Epidermal melanocyte (primary cell): ENCODE results near the gene RSRP1.
"Not testable (repeated sequence)": the region's sequence is repeated elsewhere in the genome, so short reads cannot be mapped to it uniquely, and the experiment has no call there.

ENCODE experiments used
- DNase-seq: peaks from one replicate; pipeline ENCODE4 v3.0.0; 2011; ENCODE audit warnings: low spot score; ENCODE audit not compliant: insufficient read length

Gene RSRP1, protein sequence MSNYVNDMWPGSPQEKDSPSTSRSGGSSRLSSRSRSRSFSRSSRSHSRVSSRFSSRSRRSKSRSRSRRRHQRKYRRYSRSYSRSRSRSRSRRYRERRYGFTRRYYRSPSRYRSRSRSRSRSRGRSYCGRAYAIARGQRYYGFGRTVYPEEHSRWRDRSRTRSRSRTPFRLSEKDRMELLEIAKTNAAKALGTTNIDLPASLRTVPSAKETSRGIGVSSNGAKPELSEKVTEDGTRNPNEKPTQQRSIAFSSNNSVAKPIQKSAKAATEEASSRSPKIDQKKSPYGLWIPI

DNA sequence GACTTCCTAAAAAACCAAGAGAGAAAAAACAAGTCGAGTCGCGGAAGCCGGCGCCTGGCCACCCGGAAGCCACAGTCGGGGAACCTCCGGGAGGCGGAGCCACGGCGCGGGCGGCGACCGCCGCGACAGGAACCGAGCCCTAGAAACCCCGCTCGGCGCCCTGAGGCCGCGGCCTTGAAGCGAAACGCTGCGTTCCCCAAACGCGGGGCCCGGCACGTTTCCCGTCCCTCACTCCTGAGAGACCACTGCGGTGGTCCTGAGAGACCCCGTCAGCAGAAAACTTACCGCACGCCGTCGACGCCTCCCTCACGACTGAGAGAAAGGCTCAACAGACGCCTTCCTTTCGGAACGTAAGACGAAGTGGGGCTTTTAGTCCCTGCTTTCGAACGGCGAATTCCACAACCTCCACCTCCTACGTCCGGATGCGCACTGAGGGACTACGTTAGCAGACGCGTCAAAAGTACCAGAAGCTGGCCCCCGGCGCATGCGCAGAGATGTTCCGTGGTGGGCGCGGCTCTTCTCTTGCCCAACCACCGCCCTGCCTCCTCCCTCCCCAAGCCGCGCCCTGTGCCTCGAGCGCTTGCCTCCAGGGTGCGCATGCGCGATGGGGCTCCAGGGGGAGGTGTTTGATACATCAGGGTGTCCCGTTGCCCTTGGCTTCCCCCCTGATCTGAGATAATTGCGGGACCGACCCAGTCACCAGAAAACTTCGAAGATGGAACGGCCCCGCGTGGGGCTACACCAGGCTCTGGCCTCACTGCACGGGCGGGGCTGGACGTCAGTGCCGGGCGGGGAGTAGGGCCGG lies at the start of gene RSRP1:
Gene RSRP1 (minus strand): TSS at position 431 of the 805 bp plus-strand sequence. CDS start 491 bp downstream, outside the sequence.
- peak; percentile 97 for DNase-seq

DNA sequence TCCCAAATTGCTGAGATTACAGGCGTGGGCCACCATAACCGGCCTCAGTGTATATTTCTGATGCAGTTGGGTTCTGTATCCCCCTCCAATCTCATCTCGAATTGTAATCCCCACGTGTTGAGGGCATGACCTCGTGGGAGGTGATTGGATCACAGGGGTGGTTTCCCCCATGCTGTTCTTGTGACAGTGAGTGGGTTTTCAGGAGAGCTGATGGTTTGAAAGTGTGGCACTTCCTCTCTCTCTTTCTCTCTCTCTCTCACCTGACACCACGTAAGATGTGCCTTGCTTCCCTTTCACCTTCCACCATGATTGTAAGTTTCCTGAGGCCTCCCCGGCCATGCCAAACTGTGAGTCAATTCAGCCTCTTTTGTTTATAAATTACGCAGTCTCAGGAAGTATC lies 49.2 kb upstream of the RSRP1 start:
- not testable (repeated sequence) for DNase-seq

DNA sequence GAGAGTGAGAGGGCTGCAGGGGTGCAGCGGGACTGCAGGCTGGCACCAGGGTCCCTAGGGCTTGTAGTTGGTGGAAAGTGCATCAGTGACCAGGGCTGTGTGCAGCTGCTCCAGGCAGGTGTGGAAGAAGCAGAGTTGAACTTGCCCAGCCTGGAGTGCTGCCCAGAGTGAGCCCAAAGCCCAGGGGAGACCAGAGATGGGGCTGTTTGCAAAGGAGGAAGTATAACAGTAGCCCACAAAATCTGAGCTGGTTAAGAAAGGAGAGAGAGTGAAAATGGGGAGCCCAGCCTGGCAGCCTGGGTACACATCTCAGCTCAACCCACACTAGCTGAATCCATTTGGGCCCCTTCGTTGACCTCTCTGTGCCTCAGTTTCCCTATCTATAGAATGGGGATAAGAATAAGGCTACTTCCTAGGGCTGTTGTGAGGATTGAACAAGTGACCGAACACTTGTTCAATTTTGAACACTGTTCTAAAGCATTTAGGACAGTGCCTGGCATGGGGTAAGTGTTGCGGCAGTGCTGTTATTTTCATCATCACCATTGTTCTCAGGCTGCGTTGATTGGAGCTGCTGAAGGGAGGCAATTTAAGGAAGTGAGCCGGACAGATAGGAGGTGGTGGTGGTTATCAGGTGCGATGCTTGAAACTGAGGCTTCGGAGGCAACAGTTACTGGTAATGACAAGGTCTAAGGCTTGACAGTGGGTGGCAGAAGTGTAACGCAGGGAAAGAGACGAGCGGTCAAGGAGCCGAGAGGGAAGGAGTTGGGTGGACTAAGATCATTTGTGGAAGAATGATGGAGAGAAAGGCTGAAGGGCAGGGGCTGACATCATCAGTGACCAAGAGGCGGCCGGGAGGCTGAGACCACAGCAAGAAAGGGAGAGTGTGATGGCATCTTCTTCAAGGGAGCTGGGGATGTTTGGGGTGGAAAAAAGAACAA lies 47.9 kb upstream of the RSRP1 start:
- DNase-seq = not testable (repeated sequence)

DNA sequence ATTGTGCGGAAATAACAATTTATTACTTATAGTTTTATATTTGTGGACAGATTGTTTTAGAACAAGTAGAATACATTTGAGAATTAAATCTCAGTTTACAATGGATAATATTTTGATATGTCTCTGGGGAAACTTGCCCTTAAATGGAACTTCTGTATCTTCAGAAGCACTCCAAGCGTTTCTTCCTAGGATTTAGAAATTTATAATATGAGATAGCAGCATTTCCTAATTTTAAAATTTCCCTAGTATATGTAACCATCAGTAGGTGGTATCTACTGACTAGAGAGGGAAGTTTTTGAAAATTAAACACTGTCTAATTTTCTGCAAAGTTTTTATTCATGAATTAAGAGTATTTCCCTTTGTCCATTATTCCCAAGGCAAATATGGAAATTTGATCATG lies 46.2 kb upstream of the RSRP1 start:
- not testable (repeated sequence) for DNase-seq

DNA sequence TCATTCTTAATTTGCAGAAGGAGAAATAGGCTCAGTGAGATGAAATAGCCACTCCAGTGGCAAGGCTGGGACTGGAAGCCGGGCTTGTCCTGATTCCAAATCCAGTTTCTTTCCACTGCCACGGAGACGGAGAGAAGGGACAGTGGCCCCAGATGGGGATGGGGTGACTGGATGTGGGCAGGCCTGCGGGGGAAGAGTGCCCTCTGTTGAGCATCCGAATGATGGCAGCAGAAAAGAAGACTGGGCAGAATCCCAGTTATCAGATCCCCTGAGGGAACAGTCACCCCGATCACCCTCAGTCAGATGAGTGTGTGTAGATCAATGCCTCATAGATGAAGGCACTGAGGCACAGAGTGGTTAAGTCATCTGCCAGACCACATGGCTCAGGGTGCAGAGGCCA lies 42.8 kb upstream of the RSRP1 start:
- DNase-seq = not testable (repeated sequence)

DNA sequence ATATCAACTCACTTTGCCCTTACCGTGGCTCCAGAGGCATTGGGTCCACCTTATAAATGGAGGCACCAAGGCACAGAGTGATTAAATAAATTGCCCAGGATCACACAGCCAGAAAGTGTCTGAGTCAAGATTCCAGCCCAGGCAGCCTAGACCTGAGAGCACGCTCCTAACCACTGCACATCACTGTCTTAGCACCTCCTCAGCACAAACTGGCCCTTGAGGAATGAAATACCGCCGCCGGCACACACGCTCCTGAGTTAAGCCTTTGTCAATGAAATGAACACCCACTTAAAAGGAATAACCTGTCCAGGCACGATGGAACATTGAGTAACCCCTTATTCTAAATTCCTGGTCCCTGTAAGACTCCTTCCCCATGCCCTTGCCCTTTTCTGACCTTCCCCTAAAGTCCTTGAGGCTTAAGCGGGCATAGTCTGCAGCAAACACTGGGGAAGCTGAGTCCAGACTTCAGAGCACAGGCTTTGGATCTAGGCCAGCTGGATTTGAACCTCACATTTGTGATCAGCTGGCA lies 41.4 kb upstream of the RSRP1 start:
- not testable (repeated sequence) for DNase-seq

DNA sequence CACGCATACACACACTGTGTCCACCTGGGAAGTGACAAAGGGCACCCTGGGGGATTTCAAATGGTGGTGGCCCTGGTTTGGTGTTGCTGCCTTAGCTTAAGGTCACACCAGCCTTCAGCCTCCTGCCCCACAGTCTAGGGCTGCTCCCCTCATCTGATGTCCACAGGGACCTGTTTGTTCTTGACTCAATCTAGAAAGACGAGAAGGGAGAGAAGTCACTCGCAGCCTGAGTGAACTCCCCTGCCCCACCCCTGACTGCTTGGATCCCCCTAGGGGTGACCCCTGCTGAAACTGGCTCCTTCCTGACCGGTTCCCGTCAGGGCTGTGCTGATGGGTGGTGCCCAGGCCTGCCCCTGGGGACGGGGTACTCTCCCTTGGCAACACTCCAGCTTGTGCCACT lies 39.9 kb upstream of the RSRP1 start:
- DNase-seq = not testable (repeated sequence)

DNA sequence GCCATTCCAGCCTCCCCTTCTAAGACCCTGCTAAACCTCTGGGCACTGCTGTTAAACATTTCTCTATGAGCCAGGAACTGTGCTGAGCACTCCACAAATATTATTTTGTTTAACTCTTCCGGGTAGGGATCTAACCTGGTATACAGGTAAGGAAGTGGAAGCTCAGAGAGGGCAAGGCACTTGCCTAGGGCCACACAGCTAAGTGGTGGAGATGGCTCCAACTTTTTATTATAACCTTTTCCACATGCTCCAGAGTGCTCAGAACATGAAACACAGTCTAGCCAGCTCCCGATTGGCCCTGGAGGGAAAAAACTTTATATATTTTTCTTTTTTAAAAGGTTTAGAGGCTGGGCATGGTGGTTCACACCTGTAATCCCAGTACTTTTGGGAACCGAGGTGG lies 38.6 kb upstream of the RSRP1 start:
- not testable (repeated sequence) for DNase-seq

DNA sequence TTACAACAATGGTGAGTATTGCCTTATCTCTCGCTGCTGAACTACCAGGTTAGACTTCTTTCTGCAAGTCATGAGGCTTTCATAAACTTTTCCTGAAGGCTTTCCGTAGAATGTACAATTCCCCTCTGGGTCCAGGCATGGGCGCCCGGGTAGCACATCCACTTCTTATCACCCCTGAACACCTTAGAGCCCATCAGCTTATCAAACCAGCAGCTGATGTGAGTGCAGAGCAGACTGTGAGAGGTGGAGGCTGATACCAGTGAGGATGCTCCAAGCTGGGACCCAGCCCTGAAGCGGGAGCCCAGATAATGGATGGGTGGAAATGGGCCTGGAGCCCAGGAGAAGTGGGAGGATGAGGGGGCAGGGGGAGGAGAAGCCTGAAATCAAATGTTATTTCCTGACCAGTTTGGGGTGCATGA lies 32.4 kb upstream of the RSRP1 start:
- not testable (repeated sequence) for DNase-seq

DNA sequence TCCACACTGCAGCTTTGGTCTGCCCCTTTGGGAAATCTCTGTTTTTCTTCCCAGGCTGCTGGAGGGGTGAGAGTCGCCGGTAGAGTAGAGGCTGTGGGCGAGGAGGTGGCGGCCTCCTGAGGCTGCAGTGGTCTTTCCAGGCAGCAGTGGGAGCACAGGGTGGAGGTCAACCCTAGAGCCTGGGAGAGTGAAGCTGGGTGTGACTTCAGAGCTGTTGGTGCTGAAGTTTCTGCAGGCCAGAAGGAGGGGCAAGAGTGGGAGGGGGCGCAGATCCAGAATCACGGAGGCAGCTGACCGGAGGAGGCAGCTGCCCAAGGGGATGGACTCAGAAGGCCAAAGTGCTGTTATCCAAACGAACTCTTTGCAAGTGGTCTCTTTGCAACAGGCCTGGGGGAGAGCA lies 31.5 kb upstream of the RSRP1 start:
- not testable (repeated sequence) for DNase-seq

DNA sequence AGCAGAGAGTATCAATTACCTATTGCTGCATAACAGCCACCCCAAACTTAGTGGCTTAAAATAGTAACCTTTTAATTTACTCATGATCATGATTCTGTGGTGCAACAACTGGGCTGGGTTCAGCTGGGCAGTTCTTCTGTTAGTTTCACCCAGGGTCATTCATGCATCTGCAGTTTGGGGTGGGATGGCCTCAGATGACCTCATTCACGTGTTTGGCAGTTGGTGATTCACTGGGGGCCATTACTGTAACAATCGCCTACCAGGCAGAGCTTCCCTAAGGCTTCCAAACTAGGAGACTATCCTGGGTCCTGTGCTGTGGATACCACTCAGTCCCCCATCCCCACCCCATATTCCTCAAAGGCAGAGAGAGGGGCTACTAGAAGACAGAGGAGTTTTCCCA lies 31.1 kb upstream of the RSRP1 start:
- not testable (repeated sequence) for DNase-seq

DNA sequence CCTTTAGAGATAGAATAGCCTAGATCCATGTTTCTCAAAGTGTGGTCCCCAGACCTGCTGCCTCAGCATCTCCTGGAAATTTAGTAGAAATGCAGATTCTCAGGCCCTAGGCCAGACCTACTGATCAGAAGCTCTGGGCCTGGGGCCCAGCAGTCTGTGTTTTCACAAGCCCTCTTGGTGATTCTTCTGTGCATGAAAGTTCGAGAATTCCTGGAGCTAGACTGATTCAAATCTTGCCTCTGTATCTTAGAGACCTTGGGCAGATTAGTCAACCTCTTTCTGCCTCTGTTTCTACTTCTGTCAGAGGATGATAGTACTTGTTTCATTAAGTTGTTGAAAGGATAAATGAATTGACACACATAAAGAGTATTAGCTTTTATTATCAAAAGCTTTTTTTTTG lies 30.0 kb upstream of the RSRP1 start:
- not testable (repeated sequence) for DNase-seq

DNA sequence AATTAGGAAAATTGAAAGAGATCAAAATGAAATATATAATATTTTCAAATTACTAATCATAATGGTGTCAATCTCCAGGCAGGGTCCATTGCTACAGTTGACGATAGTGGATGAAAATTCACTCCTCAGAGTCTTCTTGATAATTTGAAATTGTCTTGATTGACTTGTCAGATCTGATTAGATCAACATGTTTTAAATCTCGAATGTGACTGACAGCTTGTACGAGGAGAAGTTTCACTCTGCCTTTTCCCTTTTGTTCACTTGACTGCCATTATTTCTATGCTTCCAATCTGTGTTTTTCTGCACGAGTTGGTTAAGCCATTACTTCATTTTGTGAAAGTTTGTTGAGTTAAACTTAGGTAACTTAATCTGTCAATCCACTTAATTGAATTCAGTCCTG lies 28.4 kb upstream of the RSRP1 start:
- DNase-seq = not testable (repeated sequence)

DNA sequence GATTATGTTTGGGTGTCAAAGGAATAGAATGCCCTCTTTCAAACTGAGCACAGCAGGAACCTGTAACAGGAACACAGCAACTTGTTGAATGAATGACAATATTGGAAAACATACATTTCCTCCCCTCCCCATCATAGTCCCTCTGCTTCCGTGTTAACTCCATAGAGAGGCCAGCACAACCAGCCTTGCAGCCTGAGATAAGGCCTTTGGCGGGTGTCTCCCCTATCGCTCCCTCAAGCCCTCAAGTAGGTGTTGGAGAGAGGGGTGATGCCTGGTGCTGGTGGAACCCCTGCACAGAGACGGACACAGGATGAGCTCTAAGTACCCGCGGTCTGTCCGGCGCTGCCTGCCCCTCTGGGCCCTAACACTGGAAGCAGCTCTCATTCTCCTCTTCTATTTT lies 25.0 kb upstream of the RSRP1 start, which contains the start of gene RHD:
Gene RHD (plus strand): TSS at position 272 of the 400 bp plus-strand sequence. CDS start 39 bp downstream, at position 311.
- DNase-seq = not testable (repeated sequence)

DNA sequence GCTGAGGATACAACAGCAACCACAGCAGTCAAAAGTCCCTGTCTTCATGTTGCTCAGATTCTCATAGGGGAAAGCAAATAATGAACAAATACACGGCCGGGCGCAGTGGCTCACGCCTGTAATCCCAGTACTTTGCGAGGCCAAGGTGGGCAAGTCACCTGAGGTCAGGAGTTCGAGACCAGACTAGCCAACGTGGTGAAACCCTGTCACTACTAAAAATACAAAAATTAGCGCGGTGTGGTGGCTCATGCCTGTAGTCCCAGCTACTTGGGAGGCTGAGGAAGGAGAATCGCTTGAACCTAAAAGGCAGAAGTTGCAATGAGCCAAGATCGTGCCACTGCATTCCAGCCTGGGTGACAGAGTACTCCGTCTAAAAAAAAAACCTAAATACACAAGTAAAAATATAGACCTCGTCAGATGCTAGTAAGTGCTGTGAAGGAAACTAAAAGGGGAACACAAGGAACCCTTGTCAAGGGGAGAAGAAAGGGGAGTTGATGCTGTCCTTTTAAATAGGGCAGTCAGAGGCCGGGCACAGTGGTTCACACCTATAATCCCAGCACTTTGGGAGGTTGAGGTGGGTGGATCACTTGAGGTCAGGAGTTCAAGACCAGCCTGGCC lies 21.0 kb upstream of the RSRP1 start:
- not testable (repeated sequence) for DNase-seq

DNA sequence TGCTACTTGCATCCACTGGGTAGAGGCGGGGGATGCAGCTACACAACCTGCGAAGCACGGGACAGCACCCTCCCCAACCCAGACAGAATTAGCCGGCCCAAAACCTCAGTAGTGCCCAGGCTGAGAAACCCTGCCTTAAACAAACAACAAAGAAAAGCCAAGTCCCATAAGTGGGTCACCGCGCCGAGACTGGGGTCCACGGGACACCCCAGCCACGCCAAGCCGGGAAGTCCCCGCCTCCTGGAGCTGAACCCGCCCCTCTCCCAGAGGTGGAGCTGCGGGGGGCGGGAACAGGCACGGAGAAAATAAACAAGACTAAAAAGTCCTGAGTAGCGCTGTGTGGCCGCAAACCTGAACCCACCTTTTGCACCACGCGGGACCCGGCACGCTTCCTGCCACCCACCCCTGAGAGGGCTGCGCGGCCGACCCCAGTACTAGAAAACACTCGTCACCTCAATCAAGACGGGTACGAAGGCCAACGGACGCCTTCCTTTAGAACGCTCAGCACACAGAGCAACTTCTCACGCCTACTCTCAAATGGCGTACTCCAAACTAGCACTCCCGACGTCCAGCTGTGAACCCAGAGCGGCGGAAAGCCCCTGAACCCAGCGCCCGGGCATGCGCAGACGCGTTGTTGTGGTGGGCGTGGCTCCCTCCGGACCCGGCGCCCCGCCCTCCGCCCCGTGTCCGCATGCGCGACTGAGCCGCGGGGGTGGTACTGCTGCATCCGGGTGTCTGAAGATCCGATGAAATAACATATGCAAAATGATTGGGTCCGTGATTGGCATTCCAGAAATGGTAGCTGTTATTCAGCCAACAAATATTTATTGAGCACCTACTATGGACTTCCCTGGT lies 20.3 kb upstream of the RSRP1 start:
- not testable (repeated sequence) for DNase-seq

DNA sequence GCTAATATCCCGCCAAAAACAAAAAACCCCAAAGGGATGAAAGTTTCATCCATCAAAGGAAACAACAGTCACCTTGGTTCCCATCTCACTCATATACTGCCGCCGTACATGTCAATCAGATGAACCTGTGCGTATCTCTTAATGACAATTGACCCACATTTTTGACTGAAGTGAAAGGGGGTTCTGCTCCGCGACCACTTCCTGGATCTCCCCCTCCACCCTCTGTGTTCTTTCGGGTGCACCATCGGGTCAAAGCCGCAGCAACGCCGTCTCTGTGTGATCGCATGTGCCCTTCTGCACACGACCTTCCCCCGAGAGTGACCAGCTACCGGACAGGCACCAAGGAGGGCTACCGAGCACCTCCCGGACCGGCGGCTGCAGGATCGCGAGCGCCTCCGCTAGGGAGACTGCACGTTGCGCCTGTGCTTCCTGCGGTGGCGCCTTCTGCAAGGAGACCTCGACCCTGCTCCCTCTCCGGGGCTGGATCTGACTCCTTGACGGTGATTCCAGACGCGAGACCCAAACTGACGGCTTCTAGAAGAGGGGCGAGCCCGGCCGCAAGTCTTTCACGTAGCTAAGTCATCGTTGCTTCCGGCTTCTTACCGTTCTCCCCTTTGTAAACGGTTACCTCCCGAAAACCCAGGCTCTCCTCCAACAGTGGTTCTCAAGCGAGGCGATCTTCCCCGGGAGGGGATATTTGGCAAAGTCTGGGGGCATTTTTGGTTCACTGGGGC lies 19.5 kb upstream of the RSRP1 start:
- DNase-seq = not testable (repeated sequence)

DNA sequence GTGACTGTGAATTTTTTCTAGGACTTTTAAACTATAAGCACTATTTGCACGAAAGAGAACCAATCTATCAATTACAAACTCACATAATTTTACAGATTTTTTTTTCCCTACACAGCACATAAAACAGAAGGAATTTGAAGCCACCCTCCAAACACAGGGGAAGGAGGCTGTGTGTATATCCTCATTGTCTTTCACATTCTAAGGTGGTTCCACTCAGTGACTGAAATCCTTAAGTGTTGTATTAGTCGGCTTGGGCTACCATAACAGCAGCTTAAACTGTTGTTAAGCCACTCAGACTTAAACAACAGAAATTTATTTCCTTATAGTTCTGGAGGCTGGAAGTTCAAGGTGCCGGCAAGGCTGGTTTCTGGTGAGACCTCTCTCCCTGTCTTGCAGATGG lies 13.1 kb upstream of the RSRP1 start:
- not testable (repeated sequence) for DNase-seq

DNA sequence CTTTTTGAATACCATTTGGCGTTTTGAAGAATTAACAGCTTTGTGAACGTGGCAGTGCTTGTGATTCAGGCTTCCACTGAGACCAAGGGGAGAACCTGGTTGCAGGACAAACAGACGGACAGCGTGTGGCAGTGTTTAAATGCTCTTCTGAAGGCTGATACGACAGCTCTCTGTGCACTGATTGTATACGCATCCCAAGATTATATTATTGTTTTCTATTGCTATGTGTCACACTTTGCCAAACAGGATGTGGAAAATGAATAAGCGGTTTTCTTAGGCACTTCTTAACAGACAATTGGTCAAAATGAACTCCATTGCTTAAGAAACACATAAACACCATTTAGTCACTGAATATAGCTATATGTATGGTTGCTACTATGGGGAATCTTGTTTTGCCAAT lies 12.6 kb upstream of the RSRP1 start:
- not testable (repeated sequence) for DNase-seq
